ENCODE data around the gene SERPINI1. TPM values are rescaled to one million over a fixed set of nuclear protein-coding genes. Genes with fewer than 3 reads are reported as not detected.

Gene SERPINI1
- total RNA-seq, 1 experiment from 2014 or later = 6.4 TPM

DNA sequence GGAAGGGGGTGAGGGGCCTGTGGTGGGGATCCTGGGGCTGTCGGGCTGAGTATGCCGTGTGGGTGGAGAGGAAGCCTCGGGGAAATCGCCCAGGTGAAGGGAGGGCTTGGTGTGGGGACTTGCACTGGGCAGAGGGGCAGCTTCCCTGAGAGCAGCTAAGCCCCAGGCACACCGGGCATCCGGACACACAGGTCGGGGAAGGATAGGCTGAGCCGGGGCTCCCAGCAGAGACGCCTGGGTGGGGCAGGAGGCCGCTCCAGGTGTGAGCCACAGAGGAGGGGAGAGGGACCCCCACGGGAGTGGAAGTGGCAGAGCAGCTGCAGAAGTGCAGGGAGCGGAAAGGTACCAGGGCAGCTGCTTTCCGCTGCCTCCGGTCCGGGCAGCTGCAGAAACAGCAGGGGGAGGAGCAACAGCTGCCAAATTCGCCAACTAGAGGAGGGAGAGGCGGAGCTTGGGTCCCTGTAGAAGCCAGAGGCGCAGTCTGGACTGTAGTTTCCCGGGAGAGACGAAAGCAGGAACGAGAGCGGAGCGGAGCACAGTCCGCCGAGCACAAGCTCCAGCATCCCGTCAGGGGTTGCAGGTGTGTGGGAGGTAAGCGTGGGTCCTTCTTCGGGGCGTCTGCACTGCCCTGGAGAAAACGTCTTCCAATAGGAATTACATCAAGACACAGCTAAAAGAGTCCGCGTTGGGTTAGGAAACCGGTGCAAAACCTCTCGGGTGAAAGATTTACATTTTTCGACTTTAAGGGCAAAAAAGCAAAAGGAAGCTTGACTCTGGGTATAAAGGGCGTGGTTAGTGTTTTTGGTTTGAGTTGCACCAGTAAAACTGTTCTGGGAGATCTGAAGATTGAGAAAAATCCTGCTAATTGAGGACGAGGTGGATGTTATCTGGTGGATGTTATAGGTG lies at the start of gene SERPINI1 (continued):
- TF ChIP-seq ARID4B (CRISPR knock-in tag; IDR thresholded peaks at IDR 0.05; ENCODE audit: borderline replicate concordance) (peak; percentile 30; the same call in 1 of the 2 replicates), TEAD1 (CRISPR knock-in tag; IDR thresholded peaks at IDR 0.05) (peak; percentile 33; the same call in 1 of the 2 replicates), ZNF219 (CRISPR knock-in tag; IDR thresholded peaks at IDR 0.05; ENCODE audit: borderline replicate concordance) (no peak), CREB1 (CRISPR knock-in tag; IDR thresholded peaks at IDR 0.05) (0 out of 2 replicates have a peak, but pooled peaks have one; percentile 11), KAT7 (CRISPR knock-in tag; IDR thresholded peaks at IDR 0.05; ENCODE audit: borderline replicate concordance) (0 out of 2 replicates have a peak, but pooled peaks have one; percentile 41), SP1 (CRISPR knock-in tag; conservative IDR thresholded peaks at IDR 0.05) (peak; percentile 68; the same call in 1 of the 2 replicates), PREB (CRISPR knock-in tag; IDR thresholded peaks at IDR 0.05; ENCODE audit: borderline replicate concordance) (no peak), ETV6 (CRISPR knock-in tag; IDR thresholded peaks at IDR 0.05) (peak; percentile 71), FOXP4 (CRISPR knock-in tag; IDR thresholded peaks at IDR 0.05) (peak; percentile 24; the same call in 1 of the 2 replicates), USF2 (CRISPR knock-in tag; IDR thresholded peaks at IDR 0.05) (no peak)

DNA sequence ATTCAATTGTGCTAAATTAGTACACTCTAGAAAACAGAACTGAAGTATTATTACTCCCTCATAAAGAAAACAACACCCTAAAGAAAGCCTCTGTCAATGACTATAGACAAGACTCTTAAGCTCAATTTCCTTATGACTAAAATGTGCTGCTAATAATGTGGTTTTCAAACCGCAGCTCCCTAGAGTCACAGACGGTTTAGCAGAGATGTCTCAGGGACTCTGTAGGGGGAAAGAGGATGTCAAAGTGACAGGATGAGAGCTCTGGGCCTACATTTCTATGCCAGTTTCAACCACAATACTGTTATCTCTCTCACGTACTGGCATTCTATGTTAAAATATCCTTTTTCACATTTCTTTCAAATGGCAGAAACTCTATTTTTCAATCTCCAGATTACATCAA lies 44.2 kb upstream of the SERPINI1 start:
- Mint-ChIP-seq H3K9me3 (no peaks in the 10 kb centered on the region), H3K36me3 (peaks cover 25% of the 10 kb centered on the region), H3K27me3 (ENCODE audit: low read depth) (no peaks in the 10 kb centered on the region), H3K4me1 (peaks cover 29% of the 10 kb centered on the region), H3K4me3 (no peak overlapping the region), H3K27ac (no peak overlapping the region)
- ATAC-seq (no peak), DNase-seq (ENCODE audit: low spot score) (no peak)
- CTCF ChIA-PET = no interaction called here
- POLR2A ChIA-PET = interaction anchor here (0.6 kb wide), 1 partner anchor 33 kb away, joined by 4 read pairs; no protein-coding TSS in a partner anchor
- TF ChIP-seq E2F4 (CRISPR knock-in tag; IDR thresholded peaks at IDR 0.05; ENCODE audit: borderline replicate concordance, low read depth) (no peak), ESRRA (CRISPR knock-in tag; IDR thresholded peaks at IDR 0.05; ENCODE audit: borderline replicate concordance) (no peak), USF1 (CRISPR knock-in tag; IDR thresholded peaks at IDR 0.05) (no peak), NFYB (CRISPR knock-in tag; conservative IDR thresholded peaks at IDR 0.05; ENCODE audit: low read depth) (no peak), ZSCAN18 (CRISPR knock-in tag; IDR thresholded peaks at IDR 0.05) (no peak), ATF6 (CRISPR knock-in tag; IDR thresholded peaks at IDR 0.05) (no peak)
- TF ChIP-seq, protein P1, sequence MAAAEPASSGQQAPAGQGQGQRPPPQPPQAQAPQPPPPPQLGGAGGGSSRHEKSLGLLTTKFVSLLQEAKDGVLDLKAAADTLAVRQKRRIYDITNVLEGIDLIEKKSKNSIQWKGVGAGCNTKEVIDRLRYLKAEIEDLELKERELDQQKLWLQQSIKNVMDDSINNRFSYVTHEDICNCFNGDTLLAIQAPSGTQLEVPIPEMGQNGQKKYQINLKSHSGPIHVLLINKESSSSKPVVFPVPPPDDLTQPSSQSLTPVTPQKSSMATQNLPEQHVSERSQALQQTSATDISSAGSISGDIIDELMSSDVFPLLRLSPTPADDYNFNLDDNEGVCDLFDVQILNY (CRISPR knock-in tag; IDR thresholded peaks at IDR 0.05) = no peak
